Peyer's patch (tissue), 4 donors: ENCODE measurements around the gene OR52I2.

ENCODE experiments used
- POLR2A ChIP-seq, 2 donors: fragments of 450-650 bp; IDR thresholded peaks; one replicate each; pipeline ENCODE4 v1.5.1; 2017; ENCODE audit warnings: antibody characterized with exemption in 2 of 2, mild to moderate bottlenecking in 2 of 2, moderate library complexity in 2 of 2
- TF ChIP-seq, protein P1 (sequence below), 6 experiments: fragments of 450-650 bp in 4 of 6; fragments of 200-600 bp in 2 of 6; sonication (generic) in 1 of 6; IDR thresholded peaks; one replicate each; pipeline ENCODE4 v1.5.1; 2017 to 2019; ENCODE audit warnings: antibody characterized with exemption in 6 of 6, mild to moderate bottlenecking in 3 of 6, moderate library complexity in 1 of 6

DNA sequence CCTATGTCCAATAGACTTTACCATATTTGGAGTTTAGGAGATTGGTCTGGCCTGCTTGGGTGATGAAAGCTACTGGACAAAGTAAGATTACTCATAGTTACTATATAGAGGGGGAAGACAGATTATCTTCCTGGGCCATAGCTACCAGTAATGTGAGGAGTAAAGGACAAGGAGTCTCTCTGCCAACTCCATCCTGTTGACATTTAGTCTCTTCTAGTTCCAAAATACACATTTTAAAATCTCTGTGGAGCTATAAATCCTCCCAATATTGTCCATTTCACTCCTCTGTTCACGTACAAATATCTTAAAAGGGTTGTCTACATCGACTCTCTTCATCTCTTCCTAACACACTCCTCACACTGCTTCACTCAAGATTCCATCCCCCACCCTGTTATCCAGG lies 54.6 kb downstream of the OR52I2 start:
- TF ChIP-seq, protein P1, sequence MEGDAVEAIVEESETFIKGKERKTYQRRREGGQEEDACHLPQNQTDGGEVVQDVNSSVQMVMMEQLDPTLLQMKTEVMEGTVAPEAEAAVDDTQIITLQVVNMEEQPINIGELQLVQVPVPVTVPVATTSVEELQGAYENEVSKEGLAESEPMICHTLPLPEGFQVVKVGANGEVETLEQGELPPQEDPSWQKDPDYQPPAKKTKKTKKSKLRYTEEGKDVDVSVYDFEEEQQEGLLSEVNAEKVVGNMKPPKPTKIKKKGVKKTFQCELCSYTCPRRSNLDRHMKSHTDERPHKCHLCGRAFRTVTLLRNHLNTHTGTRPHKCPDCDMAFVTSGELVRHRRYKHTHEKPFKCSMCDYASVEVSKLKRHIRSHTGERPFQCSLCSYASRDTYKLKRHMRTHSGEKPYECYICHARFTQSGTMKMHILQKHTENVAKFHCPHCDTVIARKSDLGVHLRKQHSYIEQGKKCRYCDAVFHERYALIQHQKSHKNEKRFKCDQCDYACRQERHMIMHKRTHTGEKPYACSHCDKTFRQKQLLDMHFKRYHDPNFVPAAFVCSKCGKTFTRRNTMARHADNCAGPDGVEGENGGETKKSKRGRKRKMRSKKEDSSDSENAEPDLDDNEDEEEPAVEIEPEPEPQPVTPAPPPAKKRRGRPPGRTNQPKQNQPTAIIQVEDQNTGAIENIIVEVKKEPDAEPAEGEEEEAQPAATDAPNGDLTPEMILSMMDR (IDR thresholded peaks at IDR 0.05): no peak
- TF ChIP-seq POLR2A (IDR thresholded peaks at IDR 0.05): no peak
